Measurements from ENCODE around the gene KATNB1.

Gene KATNB1

DNA sequence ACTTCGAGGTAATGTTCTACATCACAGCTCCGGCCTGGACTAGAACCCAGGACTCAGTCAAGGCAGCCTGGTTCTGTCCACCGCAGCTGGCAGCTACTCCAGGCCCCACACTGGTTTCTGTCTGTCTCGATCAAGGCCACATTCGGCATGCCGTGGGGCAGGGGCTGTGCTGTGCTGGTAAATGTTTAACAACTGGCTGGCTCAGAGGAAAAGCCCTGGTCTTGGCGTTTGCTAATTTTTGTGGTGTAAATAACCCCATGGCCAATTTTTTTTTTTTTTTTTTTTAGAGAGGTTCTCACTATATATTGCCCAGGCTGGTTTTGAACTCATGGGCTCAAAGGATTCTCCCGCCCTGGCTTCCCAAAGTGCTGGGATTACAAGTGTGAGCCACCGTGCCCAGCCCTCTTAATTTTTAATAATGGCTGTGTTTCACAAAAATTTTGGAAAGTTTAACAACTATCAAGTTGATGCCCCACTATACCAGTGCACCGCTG is 41.3 kb upstream of the KATNB1 start:
- H3K79me2 ChIP-seq (ENCODE audit: control insufficient read depth, low read length), result no peaks in the 10 kb centered on the region
- H4K20me1 ChIP-seq (ENCODE audit: control insufficient read depth, insufficient read depth, low read depth, low read length), result no peaks in the 10 kb centered on the region
- H3K36me3 ChIP-seq (ENCODE audit: control insufficient read depth, low read length), result no peaks in the 10 kb centered on the region
- H3K27me3 ChIP-seq (ENCODE audit: control insufficient read depth, low read length), result no peaks in the 10 kb centered on the region
- no peak overlapping the region for H3K27ac ChIP-seq (ENCODE audit: low read depth, low read length)
- TF ChIP-seq, protein P1, sequence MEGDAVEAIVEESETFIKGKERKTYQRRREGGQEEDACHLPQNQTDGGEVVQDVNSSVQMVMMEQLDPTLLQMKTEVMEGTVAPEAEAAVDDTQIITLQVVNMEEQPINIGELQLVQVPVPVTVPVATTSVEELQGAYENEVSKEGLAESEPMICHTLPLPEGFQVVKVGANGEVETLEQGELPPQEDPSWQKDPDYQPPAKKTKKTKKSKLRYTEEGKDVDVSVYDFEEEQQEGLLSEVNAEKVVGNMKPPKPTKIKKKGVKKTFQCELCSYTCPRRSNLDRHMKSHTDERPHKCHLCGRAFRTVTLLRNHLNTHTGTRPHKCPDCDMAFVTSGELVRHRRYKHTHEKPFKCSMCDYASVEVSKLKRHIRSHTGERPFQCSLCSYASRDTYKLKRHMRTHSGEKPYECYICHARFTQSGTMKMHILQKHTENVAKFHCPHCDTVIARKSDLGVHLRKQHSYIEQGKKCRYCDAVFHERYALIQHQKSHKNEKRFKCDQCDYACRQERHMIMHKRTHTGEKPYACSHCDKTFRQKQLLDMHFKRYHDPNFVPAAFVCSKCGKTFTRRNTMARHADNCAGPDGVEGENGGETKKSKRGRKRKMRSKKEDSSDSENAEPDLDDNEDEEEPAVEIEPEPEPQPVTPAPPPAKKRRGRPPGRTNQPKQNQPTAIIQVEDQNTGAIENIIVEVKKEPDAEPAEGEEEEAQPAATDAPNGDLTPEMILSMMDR (IDR thresholded peaks at IDR 0.05; ENCODE audit: low read depth, low read length, poor library complexity, severe bottlenecking), result no peak
- TF ChIP-seq EZH2phosphoT487 (IDR thresholded peaks at IDR 0.05; ENCODE audit: borderline replicate concordance, low read length), result no peak
- peak overlapping the region; percentile 75 for H3K4me2 ChIP-seq (ENCODE audit: low read length)
- H3K9me2 ChIP-seq (replicated peaks; ENCODE audit: control insufficient read depth, low read length), result no peaks in the 10 kb centered on the region
- no peaks in the 10 kb centered on the region for H3K9me3 ChIP-seq (ENCODE audit: control insufficient read depth, insufficient read depth, low read length)
- no peaks in the 10 kb centered on the region for H3F3A ChIP-seq (ENCODE audit: control insufficient read depth, insufficient read depth)
- H3K4me1 ChIP-seq (ENCODE audit: control insufficient read depth, low read length), result peaks cover 30% of the 10 kb centered on the region
- no peak overlapping the region; the same call in 1 of the 2 replicates for H3K4me3 ChIP-seq (ENCODE audit: low read length)

DNA sequence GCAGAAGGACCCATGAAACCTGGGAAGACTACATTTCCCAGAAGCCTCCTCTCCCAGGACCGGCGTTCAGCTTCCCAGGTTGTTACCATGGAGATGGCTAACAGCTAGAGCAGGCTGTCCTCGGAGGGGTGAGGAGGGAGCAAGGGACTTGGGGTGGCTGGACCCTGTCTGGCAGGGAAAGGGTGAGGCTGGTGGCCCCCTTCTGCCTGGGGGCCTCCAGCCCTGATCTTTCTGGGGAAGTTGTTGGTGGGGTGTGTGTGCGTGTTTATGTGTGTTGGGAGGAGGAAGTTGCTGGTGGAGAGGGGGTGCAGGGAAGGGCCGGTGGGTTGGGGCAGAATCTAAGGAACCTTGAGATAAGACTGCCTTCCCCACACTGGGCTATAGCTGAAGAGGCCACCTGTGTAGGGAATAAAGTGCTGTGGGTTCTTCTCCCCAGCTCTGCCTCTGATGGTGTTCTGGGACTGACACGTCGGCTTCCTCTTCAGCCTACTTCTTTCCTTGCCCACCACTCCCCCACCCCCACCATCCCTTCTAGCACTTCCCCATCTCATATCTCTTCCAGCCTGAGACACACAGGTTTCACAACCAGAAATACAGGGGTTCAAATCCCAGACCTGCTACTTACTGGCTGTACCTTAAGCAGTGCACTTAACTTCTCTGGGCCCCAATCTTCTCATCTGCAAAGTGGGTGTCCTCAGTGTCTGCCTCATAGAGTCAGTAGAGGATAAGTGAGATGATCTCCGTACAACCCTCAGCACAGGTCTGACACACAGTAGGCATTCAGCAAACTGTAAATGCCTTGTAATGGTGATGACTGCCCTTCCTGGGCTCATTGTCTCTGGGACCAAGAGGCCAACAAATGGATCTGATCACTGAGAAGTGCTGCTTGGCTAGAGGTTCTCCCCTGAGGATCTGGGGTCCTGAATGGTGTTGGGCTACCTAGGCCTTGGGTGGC is 40.6 kb upstream of the KATNB1 start, which contains the start of gene DRC7:
TSS of gene DRC7 (plus strand) at position 82 of the 955 bp plus-strand sequence. CDS start 3,144 bp downstream, outside the sequence.
- peak within 1 kb of the TSS; percentile 58 for H3K4me3 ChIP-seq (ENCODE audit: low read length)
- no peaks in the 10 kb centered on the region for H3K27me3 ChIP-seq (ENCODE audit: control insufficient read depth, low read length)
- H3K79me2 ChIP-seq (ENCODE audit: control insufficient read depth, low read length), result no peaks in the 10 kb centered on the region
- H3F3A ChIP-seq (ENCODE audit: control insufficient read depth, insufficient read depth), result no peaks in the 10 kb centered on the region
- TF ChIP-seq EZH2phosphoT487 (IDR thresholded peaks at IDR 0.05; ENCODE audit: borderline replicate concordance, low read length), result no peak
- TF ChIP-seq, protein P1 (IDR thresholded peaks at IDR 0.05; ENCODE audit: low read depth, low read length, poor library complexity, severe bottlenecking), result no peak
- no peaks in the 10 kb centered on the region for H3K36me3 ChIP-seq (ENCODE audit: control insufficient read depth, low read length)
- no peaks in the 10 kb centered on the region for H3K9me2 ChIP-seq (replicated peaks; ENCODE audit: control insufficient read depth, low read length)
- peaks cover 23% of the 10 kb centered on the region for H3K4me1 ChIP-seq (ENCODE audit: control insufficient read depth, low read length)
- H3K27ac ChIP-seq (ENCODE audit: low read depth, low read length), result no peak within 1 kb of the TSS
- no peaks in the 10 kb centered on the region for H4K20me1 ChIP-seq (ENCODE audit: control insufficient read depth, insufficient read depth, low read depth, low read length)
- H3K4me2 ChIP-seq (ENCODE audit: low read length), result peak within 1 kb of the TSS; percentile 75
- no peaks in the 10 kb centered on the region for H3K9me3 ChIP-seq (ENCODE audit: control insufficient read depth, insufficient read depth, low read length)

DNA sequence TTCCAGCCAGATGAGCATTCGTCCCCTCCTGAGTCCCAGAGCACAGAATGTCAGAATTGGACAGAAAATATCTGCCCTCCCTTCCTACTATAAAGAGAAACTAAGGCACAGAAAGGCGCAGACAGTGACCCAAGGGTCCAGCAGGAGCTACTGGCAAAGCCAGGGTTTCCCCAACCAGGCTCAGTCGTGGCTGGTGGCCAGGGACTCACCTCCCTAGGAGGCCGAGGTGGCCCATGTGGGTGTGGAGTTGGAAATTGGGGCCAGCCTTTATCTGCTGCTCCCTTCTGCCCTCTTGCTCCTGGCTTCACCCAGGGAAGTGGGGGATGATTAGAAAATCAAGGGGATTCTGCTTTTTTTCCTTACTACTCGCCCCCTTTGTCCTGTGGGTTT is 39.9 kb upstream of the KATNB1 start:
- Histone ChIP-seq H3K9me2 (replicated peaks; ENCODE audit: control insufficient read depth, low read length) (no peaks in the 10 kb centered on the region), H3K27ac (ENCODE audit: low read depth, low read length) (no peak overlapping the region), H3K36me3 (ENCODE audit: control insufficient read depth, low read length) (no peaks in the 10 kb centered on the region), H3K27me3 (ENCODE audit: control insufficient read depth, low read length) (no peaks in the 10 kb centered on the region), H3F3A (ENCODE audit: control insufficient read depth, insufficient read depth) (no peaks in the 10 kb centered on the region), H3K79me2 (ENCODE audit: control insufficient read depth, low read length) (no peaks in the 10 kb centered on the region), H3K9me3 (ENCODE audit: control insufficient read depth, insufficient read depth, low read length) (no peaks in the 10 kb centered on the region), H3K4me2 (ENCODE audit: low read length) (no peak overlapping the region), H3K4me3 (ENCODE audit: low read length) (no peak overlapping the region), H4K20me1 (ENCODE audit: control insufficient read depth, insufficient read depth, low read depth, low read length) (no peaks in the 10 kb centered on the region), H3K4me1 (ENCODE audit: control insufficient read depth, low read length) (peaks cover 16% of the 10 kb centered on the region)
- TF ChIP-seq, protein P1 (IDR thresholded peaks at IDR 0.05; ENCODE audit: low read depth, low read length, poor library complexity, severe bottlenecking), result no peak
- no peak for TF ChIP-seq EZH2phosphoT487 (IDR thresholded peaks at IDR 0.05; ENCODE audit: borderline replicate concordance, low read length)
